Stimulated activated CD8-positive, alpha-beta memory T cell treated with anti-CD3 and anti-CD28 coated beads, Interleukin-12 subunit alpha, Interleukin-12 subunit beta, amount 100 ng/mL, for 24 hours (primary cell): ENCODE data around the gene ZSWIM1.

Experiments used
- DNase-seq: peaks from one replicate; pipeline ENCODE4 v3.0.0-alpha.2; 2020; ENCODE audit errors: extremely low read depth

Gene ZSWIM1

DNA sequence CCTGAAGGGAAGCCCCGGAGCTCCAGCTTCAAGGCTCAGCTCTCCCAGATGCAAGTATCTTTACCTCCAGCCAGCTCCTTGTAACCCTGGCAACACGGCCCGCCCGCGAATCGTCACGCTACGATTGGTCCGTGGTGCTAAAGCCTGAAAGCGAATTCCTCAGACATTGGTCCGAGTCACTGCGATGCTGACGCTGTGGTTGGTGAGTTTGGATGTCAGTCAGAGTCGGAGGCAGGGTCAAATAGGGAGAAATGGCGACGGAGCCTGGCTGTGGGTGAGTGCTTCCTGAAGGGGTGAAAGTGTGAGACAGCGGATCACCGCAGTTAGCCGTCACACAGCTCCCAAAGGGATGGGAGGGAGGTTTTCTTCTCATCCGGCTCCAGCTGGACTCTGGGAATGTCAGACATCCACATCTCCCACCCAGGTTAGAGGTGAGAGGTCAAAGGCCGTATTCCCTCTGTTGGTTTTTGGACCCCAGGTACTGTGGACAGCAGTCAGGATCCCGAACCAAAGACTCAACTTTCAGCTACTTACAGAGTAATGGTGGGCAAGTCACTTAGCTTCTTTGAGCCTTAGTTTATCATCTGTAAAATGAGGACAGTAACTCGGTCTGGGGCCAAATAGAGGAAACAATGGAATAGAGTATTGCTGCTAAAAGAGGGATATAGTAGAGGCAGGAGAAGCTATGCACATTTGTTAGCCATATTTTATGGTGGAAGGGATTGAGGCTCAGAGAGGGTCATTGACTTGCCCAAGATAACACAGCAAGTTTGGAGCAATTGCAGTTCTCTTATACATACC, at the start of gene ZSWIM1:
Gene ZSWIM1 (plus strand): TSS at position 240 of the 801 bp plus-strand sequence. CDS start 1,366 bp downstream, outside the sequence.
- peak; percentile 89 for DNase-seq

DNA sequence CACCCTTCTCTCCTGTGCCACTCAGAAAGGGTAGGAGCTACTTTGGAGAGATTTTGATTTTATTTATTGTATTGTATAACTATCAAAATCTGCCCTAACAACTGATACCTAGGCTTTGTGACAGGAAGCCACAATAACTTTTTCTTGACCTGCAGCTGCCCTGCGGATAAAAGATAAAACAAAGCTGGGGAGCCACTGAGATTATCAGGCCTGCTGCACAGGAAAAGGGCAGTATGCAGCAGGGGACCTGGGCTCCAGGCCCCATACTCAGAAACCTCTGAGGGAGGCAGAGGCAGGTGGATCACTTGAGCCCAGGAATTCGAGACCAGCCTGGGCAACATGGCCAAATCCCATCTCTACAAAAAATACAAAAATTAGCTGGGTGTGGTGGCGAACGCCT, 48.4 kb upstream of the ZSWIM1 start:
- DNase-seq, result no peak

DNA sequence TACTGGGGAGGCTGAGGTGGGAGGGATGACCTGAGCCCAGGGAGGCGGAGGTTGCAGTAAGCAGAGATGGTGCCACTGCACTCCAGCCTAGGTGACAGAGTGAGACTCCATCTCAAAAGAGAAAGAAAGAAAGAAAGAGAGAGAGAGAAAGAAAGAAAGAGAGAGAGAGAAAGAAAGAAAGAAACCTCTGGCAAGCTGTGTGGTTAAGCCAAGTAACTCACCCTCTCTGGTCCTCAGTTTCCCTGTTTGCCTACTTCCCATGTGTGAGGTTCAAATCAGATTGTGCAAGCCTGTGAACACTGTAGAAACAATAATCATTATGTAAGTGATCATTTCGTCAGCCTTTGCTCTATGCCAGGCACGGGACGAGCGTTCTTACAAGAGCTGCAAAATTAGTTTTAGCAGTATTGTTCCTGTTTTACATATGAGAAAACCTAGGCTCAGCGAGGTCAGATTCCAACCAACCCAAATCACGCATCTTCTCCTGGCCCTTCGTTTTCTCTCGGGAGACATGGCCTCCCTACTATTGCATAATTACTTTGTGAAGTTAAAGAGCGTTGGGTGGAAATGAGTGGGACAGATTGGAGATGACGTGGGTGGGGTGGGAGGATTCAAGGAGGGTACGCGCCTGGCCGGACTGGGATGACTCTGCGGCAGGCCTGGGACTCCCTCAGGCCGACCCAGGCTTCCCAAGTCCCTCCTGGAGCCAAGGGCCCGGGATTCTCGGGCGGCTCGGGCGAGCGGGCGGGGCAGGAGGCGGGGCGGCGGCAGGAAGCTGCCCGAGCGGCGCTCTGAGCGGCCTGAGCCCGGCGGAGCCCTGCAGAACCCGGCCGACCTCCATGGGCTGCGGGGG, 47.8 kb upstream of the ZSWIM1 start, which contains the start of gene SNX21:
Gene SNX21 (plus strand): TSS at position 770 of the 853 bp plus-strand sequence. CDS start 121 bp downstream, outside the sequence.
- DNase-seq, result no peak

GRCh38 chr20:45833883-45834796, 46.9 kb upstream of the ZSWIM1 start:
- DNase-seq, result no peak

GRCh38 chr20:45834797-45835161, 46.2 kb upstream of the ZSWIM1 start:
- no peak for DNase-seq

DNA sequence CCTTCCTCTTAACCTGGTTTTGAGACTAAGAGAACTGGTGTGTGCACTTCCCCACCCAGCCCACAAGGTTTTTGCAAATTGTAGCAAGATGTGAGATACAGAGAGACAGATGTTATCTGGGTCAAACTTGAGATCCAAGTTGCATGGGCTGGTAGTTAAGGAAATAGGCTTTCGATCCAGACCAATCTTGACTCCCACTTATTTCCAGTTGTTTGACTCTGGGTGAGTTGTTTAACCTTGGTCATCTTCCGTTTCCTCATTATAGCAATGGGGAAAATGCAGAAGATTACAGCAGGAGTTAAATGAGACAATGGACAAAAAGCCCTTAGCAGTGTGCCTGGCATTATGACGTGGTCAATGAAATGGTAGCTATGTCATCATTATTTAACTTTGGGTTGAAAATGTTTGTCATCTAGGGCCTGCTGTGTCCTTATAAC, 45.7 kb upstream of the ZSWIM1 start:
- DNase-seq, result no peak

DNA sequence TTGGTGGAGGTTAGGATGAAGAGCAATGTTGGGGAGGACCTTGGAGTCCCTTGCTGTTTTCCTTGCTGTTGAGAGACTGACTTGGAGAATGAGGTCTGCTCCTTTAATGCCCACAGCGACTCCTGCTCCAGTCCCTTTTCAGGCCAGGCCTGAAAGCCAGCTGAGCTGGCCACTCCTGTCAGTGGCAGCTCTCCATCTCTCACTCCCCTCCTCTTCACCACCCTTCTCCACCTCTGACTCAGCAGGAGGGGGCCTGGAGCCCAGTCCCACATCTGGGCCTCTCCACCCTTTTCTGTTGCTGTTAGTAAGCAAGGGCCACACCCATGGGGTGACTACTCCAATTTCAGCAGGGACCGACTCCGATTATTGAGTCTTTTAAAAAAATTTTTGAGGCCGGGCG, 45.2 kb upstream of the ZSWIM1 start:
- DNase-seq, result no peak

DNA sequence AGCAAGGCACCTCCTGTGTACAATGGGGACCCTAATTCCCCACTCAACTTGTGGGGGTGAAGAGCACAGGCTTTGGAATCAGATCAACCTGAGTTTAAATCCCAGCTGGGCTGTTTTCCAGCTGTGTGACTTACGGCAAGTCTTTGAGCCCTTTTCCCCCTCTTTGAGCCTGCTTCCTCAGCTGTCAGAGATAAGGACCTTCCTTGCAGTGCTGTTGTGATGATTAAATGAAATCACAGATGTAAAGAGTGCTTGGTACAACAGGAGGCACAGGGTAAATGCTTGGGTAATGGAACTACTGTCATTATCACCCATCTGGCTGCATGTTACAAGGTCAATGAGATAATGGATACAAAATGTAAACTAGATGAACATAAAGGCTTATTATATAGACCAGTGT, 44.2 kb upstream of the ZSWIM1 start:
- no peak for DNase-seq

- DNase-seq, result no peak
Measured at GRCh38 chr20:45840700-45841198, 40.3 kb upstream of the ZSWIM1 start.

GRCh38 chr20:45841407-45842129, 39.5 kb upstream of the ZSWIM1 start:
- DNase-seq, result no peak

DNA sequence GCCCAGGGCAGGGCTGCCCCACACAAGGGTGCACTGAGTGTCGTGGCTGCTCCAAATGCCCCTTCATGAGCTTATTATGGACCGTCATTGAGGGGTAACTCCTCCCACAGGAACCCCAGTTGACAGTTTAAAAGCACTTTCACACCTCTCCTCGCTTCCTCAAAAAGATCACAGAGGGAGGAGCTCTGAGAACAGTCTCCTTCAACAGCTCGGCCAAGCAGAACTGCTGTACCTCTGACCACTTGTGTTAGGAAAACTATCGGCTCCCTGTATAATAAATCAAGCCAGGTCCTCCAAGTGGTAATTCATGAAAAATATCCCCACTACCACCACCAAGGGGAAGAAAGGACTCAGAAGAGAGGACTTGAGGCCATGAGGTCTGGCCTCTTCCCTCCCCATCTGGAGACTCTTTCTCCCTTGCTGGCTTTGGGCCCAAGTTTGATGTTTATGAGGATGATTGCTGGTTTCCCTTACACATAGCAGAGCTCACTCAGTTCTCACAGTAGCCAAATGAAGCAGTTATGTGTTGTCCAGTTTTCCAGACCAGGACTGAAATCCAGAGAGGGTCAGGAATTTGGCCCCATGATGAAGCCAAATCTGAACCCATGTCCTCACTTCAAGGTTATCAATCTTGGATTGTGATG, 38.7 kb upstream of the ZSWIM1 start:
- DNase-seq, result no peak

GRCh38 chr20:45843506-45843905, 37.5 kb upstream of the ZSWIM1 start:
- no peak for DNase-seq

DNA sequence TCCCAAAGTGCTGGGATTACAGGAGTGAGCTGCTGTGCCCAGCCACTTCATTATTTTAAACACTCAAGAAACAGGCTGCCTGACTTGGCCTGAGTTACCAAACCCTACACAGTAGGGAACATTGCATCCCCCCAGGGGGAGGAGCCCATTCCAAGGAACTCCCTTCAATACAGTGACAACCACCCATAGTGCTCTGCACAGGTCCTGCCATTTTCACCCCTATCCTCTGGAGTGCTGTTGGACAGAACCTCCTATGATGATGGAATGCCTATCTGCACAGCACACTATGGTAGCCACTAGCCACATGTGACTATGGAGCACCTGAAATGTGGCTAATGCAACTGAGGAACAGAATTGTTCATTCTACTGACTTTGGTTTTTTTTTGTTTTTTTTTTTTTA, 35.6 kb upstream of the ZSWIM1 start:
- no peak for DNase-seq

- DNase-seq, result no peak
Measured at GRCh38 chr20:45848421-45848820, 32.6 kb upstream of the ZSWIM1 start.

DNA sequence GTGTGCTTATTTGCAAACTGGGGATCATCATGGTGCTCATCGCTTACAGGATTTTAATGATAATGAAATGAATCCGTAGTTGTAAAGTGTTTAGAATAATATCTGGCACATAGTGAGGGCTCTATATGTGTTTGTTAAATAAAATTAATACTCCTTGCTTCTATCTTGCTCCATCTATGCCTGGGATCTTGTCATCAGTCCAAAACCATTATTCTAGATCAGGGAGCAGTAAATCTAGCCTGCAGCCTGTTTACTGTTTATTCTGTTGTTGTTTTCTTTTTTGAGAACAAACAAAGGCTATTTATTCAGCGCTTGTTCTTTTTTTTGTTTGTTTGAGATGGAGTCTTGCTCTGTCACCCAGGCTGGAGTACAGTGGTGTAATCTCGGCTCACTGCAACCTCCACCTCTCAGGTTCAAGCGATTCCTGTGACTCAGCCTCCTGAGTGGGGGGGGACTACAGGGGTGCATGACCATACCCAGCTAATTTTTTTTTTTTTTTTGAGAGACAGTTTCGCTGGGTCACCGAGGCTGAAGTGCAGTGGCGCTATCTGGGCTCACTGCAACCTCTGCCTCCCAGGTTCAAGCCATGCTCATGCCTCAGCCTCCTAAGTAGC, 32.0 kb upstream of the ZSWIM1 start:
- DNase-seq, result no peak

DNA sequence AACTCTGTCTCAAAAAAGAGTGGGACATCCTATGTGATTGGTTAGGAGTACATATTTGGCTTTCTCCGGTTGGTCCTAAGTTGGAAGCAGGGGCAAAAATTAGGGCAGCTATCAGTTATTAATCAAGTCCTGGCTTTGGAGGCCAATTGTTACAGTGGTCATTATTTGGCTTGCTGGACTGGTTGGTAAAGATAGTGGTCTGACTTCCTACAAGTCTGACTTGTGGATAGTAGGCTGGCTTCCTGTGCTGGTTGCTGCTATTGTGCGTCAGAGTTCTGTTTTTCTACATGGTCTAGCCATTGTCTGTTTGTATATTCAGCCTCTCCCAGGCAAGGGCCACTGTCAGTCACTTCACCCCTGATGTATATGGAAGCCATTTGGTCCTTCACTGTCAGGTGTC, 30.8 kb upstream of the ZSWIM1 start:
- no peak for DNase-seq

DNA sequence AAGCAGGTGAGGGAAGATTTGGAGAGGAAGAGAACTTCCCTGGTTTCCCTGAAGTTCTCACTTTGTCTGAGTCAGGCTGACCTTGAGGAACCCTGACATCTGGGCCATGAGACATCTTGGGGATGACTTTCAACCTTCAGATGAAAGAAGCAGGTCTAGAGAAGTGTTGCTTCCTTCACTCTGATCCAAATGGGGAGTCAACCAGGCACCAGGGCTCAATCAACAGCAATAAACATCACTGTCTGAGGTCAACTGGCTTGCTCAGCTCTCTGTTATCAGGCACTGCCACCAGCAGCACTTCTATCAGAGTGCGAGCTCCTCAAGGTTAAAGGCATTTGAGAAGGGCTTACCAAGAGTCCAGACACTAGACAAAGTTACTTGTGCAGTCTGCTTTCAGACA, 30.1 kb upstream of the ZSWIM1 start:
- no peak for DNase-seq

DNA sequence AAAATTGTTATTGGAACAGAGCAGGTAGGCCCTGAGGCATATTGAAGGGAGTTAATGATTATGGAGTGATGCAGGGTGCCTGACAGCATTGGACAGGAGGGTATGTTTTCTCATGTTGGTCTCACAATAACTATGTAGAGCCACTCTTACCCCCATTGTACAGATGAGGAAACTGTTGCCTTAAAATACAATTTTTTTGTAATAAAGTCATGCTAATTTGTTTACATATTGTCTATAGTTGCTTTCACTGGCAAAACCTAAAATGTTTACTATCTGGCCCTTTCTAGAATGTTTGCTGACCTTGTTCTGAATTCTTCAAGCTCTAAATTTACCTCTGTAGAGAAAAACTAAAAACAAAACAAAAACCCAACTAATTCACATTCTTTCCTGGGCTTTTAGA, 29.5 kb upstream of the ZSWIM1 start:
- DNase-seq, result no peak

DNA sequence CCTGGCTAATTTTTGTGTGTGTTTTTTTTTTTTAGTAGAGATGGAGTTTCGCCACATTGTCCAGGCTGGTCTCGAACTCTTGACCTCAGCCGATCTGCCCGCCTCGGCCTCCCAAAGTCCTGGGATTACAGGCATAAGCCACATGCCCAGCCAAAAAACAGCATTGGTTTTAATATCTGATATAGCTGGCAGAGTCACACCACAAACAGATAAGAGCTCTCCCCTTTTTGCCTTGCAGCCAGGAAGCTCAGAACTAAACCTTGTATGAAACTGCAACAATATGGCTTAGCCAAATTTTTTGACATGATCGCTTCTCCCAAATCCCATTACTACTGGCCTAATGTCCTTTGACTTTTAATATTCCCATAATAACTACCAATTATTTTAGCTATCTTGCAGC, 28.7 kb upstream of the ZSWIM1 start:
- DNase-seq, result no peak

GRCh38 chr20:45853484-45853883, 27.5 kb upstream of the ZSWIM1 start:
- no peak for DNase-seq
